Endothelial cell of umbilical vein (primary cell): Measurements from ENCODE around the gene ZNF319. TPM values are rescaled to one million over a fixed set of nuclear protein-coding genes. Genes with fewer than 3 reads are reported as not detected.

ENCODE experiments used
- BruUV-seq: library from RNA; stranded (reverse); fragments of 400-500 nt; replicated peaks from 2 replicates; lab custom pipeline; 2021; lab: Mats Ljungman, UMichigan
- CTCF ChIA-PET: fragments of 300-600, 350-600 bp; sonication (Branson Sonifier 250); formaldehyde crosslinking; loops from one replicate; lab custom pipeline; 2021; ENCODE audit warnings: antibody characterized with exemption, inconsistent platforms; lab: Charles Lee
- POLR2A ChIA-PET: fragments of 300-600, 350-600 bp; sonication (Branson Sonifier 250); formaldehyde crosslinking; loops from one replicate; lab custom pipeline; 2021; ENCODE audit warnings: antibody characterized with exemption, inconsistent platforms; lab: Charles Lee
- DNase-seq: peaks from one replicate; pipeline ENCODE4 v3.0.0-alpha.2; 2011; ENCODE audit warnings: low read depth, low spot score
- FAIRE-seq: peaks from 2 replicates; lab custom pipeline; 2011; peaks lifted over from hg19 to GRCh38; lab: Jason Lieb, UNC
- H2AFZ ChIP-seq: 2 replicates; pipeline ENCODE4 v1.6.0; 2012; ENCODE audit warnings: low read depth, low read length, control low read depth, inconsistent platforms
- H3K27ac ChIP-seq: 2 replicates; pipeline ENCODE4 v1.5.1; 2011; ENCODE audit warnings: low read depth, mild to moderate bottlenecking, control low read depth, low read length, moderate library complexity; ENCODE audit not compliant: insufficient read depth
- H3K27me3 ChIP-seq, 2 experiments: 2 replicates each; pipeline versions ENCODE4 v1.6.0 to v1.6.1; 2011; ENCODE audit warnings: low read length in 2 of 2, mixed read lengths in 1 of 2; ENCODE audit not compliant: control insufficient read depth in 2 of 2, insufficient read depth in 2 of 2
- H3K36me3 ChIP-seq, 2 experiments: 2 replicates in 1 of 2; 3 replicates in 1 of 2; pipeline ENCODE4 v1.5.1; 2011; ENCODE audit warnings: low read length in 2 of 2, mild to moderate bottlenecking in 1 of 2, moderate library complexity in 1 of 2; ENCODE audit not compliant: control insufficient read depth in 2 of 2, insufficient read depth in 2 of 2; ENCODE audit errors: extremely low read depth in 1 of 2
- H3K4me1 ChIP-seq: 3 replicates; pipeline ENCODE4 v1.5.1; 2011; ENCODE audit warnings: mild to moderate bottlenecking, low read length; ENCODE audit not compliant: control insufficient read depth, insufficient read depth; ENCODE audit errors: extremely low read depth
- H3K4me2 ChIP-seq: 2 replicates; pipeline ENCODE4 v1.6.1; 2011; ENCODE audit warnings: low read length, control low read depth, mixed read lengths; ENCODE audit not compliant: insufficient read depth
- H3K4me3 ChIP-seq, 3 experiments: fragments of 200-600 bp in 1 of 3; sonication (generic), shearing (Covaris generic) in 1 of 3; replicated peaks in 1 of 3; 2 replicates each; pipeline ENCODE4 v1.5.1; 2011 to 2016; ENCODE audit warnings: control low read depth in 3 of 3, low read length in 3 of 3, mild to moderate bottlenecking in 2 of 3, inconsistent platforms in 1 of 3, low read depth in 1 of 3, moderate library complexity in 1 of 3; ENCODE audit not compliant: insufficient read depth in 1 of 3
- H3K79me2 ChIP-seq: 2 replicates; pipeline ENCODE4 v1.6.0; 2012; ENCODE audit warnings: low read length, inconsistent platforms; ENCODE audit not compliant: control insufficient read depth, insufficient read depth
- H3K9ac ChIP-seq: replicated peaks from 2 replicates; pipeline ENCODE3; 2011; ENCODE audit warnings: low read length, control low read depth; ENCODE audit not compliant: insufficient read depth; ENCODE audit errors: extremely low read depth
- H3K9me1 ChIP-seq: replicated peaks from 3 replicates; pipeline ENCODE4 v1.6.0; 2011; ENCODE audit warnings: mild to moderate bottlenecking, low read length; ENCODE audit not compliant: control insufficient read depth, insufficient read depth; ENCODE audit errors: extremely low read depth
- H3K9me3 ChIP-seq: replicated peaks from 2 replicates; pipeline ENCODE4 v1.5.1; 2012; ENCODE audit warnings: low read length, inconsistent platforms; ENCODE audit not compliant: control insufficient read depth, insufficient read depth
- H4K20me1 ChIP-seq: replicated peaks from 2 replicates; pipeline ENCODE3; 2011; ENCODE audit warnings: mild to moderate bottlenecking, low read length; ENCODE audit not compliant: control insufficient read depth, insufficient read depth; ENCODE audit errors: extremely low read depth
- EZH2 ChIP-seq: IDR thresholded peaks from 2 replicates; pipeline ENCODE4 v1.6.1; 2012; ENCODE audit warnings: borderline replicate concordance, low read depth, mild to moderate bottlenecking, moderate library complexity, low read length, inconsistent platforms; ENCODE audit not compliant: severe bottlenecking
- FOS ChIP-seq: IDR thresholded peaks from 2 replicates; pipeline ENCODE4 v1.6.1; 2011; ENCODE audit warnings: mild to moderate bottlenecking, low read length, moderate library complexity, borderline replicate concordance; ENCODE audit not compliant: insufficient read depth
- GATA2 ChIP-seq: IDR thresholded peaks from 2 replicates; pipeline ENCODE4 v1.7.0; 2011; ENCODE audit warnings: low read depth, mild to moderate bottlenecking, moderate library complexity, mixed read lengths, low read length; ENCODE audit not compliant: insufficient read length, insufficient read depth
- JUN ChIP-seq: IDR thresholded peaks from 2 replicates; pipeline ENCODE4 v1.6.1; 2011; ENCODE audit warnings: borderline replicate concordance, low read depth; ENCODE audit not compliant: insufficient read length, insufficient read depth
- MYC ChIP-seq: IDR thresholded peaks from one replicate; pipeline ENCODE4 v1.6.1; 2011; ENCODE audit warnings: mild to moderate bottlenecking, low read depth, low read length
- POLR2A ChIP-seq: IDR thresholded peaks from 2 replicates; pipeline ENCODE4 v1.6.1; 2012; ENCODE audit warnings: low read depth, mild to moderate bottlenecking, control low read depth, low read length
- POLR2AphosphoS5 ChIP-seq: IDR thresholded peaks from 2 replicates; pipeline ENCODE4 v1.6.1; 2012; ENCODE audit warnings: low read depth, mild to moderate bottlenecking, control low read depth, low read length, moderate library complexity; ENCODE audit not compliant: insufficient read depth
- dilution Hi-C: fragments of 300-500 bp; cut with MboI; formaldehyde crosslinking; loops from one replicate; pipeline ENCODE4 v1.15.0; 2019; ENCODE audit warnings: low sequenced_read_pairs; ENCODE audit not compliant: extremely low pct_ligation_motif_present
- intact Hi-C: fragments of 100-400 bp; cut with micrococcal nuclease; formaldehyde crosslinking; loops from one replicate; pipeline ENCODE4 v1.10.0; 2022
- polyA plus RNA-seq, 4 experiments: library from polyadenylated mRNA; depleted of rRNA in 3 of 4; stranded (reverse) in 3 of 4; unstranded in 1 of 4; fragments of >200 nt; gene quantifications; 2 replicates each; pipeline versions ENCODE4 v1.2.1 to v1.2.3, GENCODE V29; 2011 to 2012; ENCODE audit warnings: missing spikeins in 1 of 4
- total RNA-seq: library from RNA; stranded (reverse); gene quantifications from 2 replicates; pipeline ENCODE4 v1.2.3, GENCODE V29; 2021
- TF ChIP-seq, protein P1 (sequence below): IDR thresholded peaks from 2 replicates; pipeline ENCODE4 v1.6.1; 2011; ENCODE audit not compliant: insufficient read depth, insufficient read length
- TF ChIP-seq, protein P2 (sequence below), 2 donors: IDR thresholded peaks; 1 replicate in 1 of 2; 2 replicates in 1 of 2; pipeline ENCODE4 v1.5.1; 2011; ENCODE audit warnings: low read length in 2 of 2, mild to moderate bottlenecking in 2 of 2, moderate library complexity in 2 of 2, control low read depth in 1 of 2, inconsistent platforms in 1 of 2, low read depth in 1 of 2; ENCODE audit not compliant: insufficient read depth in 1 of 2; ENCODE audit errors: extremely low read depth in 1 of 2

The ZNF319 gene
- total and polyA plus RNA-seq, 2 donors (not counting 3 experiments of a cell fraction or from before 2014, with no cell fraction given): 5.4 to 9.9 TPM

- no TSS peak for BruUV-seq
- Histone ChIP-seq H3K36me3 (peaks cover 0 to 9% of the 10 kb centered on the region in 2 experiments), H2AFZ (no peak overlapping the region), H3K9ac (no peak overlapping the region), H3K27ac (no peak overlapping the region), H3K4me1 (peaks cover 10% of the 10 kb centered on the region), H3K9me3 (no peaks in the 10 kb centered on the region), H3K4me2 (no peak overlapping the region), H3K27me3 (no peaks in the 10 kb centered on the region), H3K79me2 (no peaks in the 10 kb centered on the region), H3K4me3 (no peak overlapping the region), H4K20me1 (no peaks in the 10 kb centered on the region), H3K9me1 (no peaks in the 10 kb centered on the region)
- dilution Hi-C loops: no loop called here
- TF ChIP-seq POLR2A (no peak), JUN (no peak), EZH2 (no peak), GATA2 (no peak), MYC (no peak), FOS (no peak), POLR2AphosphoS5 (no peak)
- TF ChIP-seq, protein P1, sequence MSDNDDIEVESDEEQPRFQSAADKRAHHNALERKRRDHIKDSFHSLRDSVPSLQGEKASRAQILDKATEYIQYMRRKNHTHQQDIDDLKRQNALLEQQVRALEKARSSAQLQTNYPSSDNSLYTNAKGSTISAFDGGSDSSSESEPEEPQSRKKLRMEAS: no peak
- TF ChIP-seq, protein P2, sequence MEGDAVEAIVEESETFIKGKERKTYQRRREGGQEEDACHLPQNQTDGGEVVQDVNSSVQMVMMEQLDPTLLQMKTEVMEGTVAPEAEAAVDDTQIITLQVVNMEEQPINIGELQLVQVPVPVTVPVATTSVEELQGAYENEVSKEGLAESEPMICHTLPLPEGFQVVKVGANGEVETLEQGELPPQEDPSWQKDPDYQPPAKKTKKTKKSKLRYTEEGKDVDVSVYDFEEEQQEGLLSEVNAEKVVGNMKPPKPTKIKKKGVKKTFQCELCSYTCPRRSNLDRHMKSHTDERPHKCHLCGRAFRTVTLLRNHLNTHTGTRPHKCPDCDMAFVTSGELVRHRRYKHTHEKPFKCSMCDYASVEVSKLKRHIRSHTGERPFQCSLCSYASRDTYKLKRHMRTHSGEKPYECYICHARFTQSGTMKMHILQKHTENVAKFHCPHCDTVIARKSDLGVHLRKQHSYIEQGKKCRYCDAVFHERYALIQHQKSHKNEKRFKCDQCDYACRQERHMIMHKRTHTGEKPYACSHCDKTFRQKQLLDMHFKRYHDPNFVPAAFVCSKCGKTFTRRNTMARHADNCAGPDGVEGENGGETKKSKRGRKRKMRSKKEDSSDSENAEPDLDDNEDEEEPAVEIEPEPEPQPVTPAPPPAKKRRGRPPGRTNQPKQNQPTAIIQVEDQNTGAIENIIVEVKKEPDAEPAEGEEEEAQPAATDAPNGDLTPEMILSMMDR (IDR thresholded peaks at IDR 0.05; ENCODE audit: extremely low read depth in 1 of 2, insufficient read depth in 1 of 2, low read depth in 1 of 2, low read length in 2 of 2): no peak
- ChIA-PET CTCF (interaction anchor here (1.3 to 2.6 kb wide), 4 partner anchors 8 to 288 kb away, joined by 3 to 40 read pairs (median 8); no protein-coding TSS in a partner anchor), POLR2A (no interaction called here)
- DNase-seq (no peak), FAIRE-seq (no peak)
- intact Hi-C loops: no loop called here
Measured at GRCh38 chr16:58018803-58019202, 18.3 kb upstream of the ZNF319 start.
